Measurements from ENCODE around the gene CABYR.

Gene CABYR

DNA sequence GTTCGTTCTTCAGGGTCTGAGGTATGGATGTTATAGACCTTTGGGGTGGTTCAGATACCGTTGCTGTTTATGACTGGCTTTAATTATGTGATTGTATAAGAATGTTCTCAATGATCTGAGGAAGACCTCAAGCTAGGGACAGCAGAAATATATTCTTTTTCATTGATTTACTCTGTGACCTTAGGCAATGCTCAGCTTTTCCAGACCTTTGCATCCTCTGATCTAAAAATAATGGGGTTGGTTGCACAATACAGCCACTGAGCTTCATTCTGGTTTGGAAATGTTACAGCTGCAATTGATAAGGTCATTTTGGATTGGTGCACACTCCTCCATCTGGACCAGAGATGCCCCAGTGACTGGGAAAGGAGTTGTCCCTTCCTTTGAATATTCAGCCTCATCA, 17.2 kb upstream of the CABYR start:
- Histone ChIP-seq H3K27ac (replicated peaks) (no peak overlapping the region), H3K4me3 (replicated peaks; ENCODE audit: insufficient read depth, low read length) (no peak overlapping the region), H3K27me3 (ENCODE audit: insufficient read depth, poor library complexity, severe bottlenecking) (no peaks in the 10 kb centered on the region)
- no peak for DNase-seq (ENCODE audit: low read depth in 1 of 2, low spot score in 1 of 2)
- TF ChIP-seq POLR2AphosphoS5 (IDR thresholded peaks at IDR 0.05; ENCODE audit: low read depth): no peak
- TF ChIP-seq GABPA (IDR thresholded peaks at IDR 0.05; ENCODE audit: low read depth): no peak
- no peak for TF ChIP-seq CTCF (IDR thresholded peaks at IDR 0.05; ENCODE audit: insufficient read depth, low read length)
- no peak for TF ChIP-seq SPI1 (IDR thresholded peaks at IDR 0.05; ENCODE audit: borderline replicate concordance, low read depth)
- TF ChIP-seq, protein P1, sequence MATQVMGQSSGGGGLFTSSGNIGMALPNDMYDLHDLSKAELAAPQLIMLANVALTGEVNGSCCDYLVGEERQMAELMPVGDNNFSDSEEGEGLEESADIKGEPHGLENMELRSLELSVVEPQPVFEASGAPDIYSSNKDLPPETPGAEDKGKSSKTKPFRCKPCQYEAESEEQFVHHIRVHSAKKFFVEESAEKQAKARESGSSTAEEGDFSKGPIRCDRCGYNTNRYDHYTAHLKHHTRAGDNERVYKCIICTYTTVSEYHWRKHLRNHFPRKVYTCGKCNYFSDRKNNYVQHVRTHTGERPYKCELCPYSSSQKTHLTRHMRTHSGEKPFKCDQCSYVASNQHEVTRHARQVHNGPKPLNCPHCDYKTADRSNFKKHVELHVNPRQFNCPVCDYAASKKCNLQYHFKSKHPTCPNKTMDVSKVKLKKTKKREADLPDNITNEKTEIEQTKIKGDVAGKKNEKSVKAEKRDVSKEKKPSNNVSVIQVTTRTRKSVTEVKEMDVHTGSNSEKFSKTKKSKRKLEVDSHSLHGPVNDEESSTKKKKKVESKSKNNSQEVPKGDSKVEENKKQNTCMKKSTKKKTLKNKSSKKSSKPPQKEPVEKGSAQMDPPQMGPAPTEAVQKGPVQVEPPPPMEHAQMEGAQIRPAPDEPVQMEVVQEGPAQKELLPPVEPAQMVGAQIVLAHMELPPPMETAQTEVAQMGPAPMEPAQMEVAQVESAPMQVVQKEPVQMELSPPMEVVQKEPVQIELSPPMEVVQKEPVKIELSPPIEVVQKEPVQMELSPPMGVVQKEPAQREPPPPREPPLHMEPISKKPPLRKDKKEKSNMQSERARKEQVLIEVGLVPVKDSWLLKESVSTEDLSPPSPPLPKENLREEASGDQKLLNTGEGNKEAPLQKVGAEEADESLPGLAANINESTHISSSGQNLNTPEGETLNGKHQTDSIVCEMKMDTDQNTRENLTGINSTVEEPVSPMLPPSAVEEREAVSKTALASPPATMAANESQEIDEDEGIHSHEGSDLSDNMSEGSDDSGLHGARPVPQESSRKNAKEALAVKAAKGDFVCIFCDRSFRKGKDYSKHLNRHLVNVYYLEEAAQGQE (IDR thresholded peaks at IDR 0.05; ENCODE audit: insufficient replicate concordance, low read depth): no peak

DNA sequence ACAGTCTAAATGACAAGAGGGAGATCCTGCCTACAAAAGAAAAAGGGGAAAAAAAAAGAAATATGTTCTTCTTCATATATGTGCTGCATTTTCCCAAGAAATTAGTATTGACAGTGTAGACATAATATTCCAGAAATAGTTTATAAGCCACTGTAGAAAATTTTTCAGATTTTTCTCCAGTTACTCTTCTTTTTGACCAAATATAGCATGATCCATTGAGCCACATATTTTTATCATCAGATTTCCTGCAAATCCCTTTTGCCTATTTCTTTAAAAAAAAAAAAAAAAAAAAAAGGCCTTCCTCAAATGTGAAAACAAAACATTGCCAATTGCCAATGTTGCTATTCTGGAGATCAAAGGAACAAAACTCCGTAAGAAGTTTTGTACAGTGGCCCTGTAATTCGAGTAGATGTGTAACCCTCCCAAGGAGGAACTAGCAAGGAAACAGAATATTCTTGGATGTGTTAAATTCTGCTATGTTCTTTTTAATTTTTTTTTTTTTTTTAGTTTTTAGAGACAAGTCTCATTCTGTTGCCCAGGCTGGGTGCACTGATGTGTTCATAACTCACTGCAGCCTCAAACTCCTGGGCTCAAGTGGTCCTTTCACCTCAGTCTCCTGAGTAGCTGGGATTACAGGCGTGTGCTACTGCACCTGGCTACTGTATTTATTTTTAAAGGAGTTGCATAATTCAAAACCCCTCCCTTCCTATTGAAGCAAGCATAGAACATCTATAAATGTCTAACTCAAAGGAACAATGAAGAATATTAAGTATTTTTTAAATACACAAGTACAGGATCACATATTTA, 12.5 kb upstream of the CABYR start:
- TF ChIP-seq CTCF (IDR thresholded peaks at IDR 0.05; ENCODE audit: insufficient read depth, low read length) (no peak), POLR2AphosphoS5 (IDR thresholded peaks at IDR 0.05; ENCODE audit: low read depth) (no peak), GABPA (IDR thresholded peaks at IDR 0.05; ENCODE audit: low read depth) (no peak), SPI1 (IDR thresholded peaks at IDR 0.05; ENCODE audit: borderline replicate concordance, low read depth) (no peak)
- TF ChIP-seq, protein P1 (IDR thresholded peaks at IDR 0.05; ENCODE audit: insufficient replicate concordance, low read depth): no peak
- Histone ChIP-seq H3K27ac (replicated peaks) (no peak overlapping the region), H3K27me3 (ENCODE audit: insufficient read depth, poor library complexity, severe bottlenecking) (no peaks in the 10 kb centered on the region), H3K4me3 (replicated peaks; ENCODE audit: insufficient read depth, low read length) (no peak overlapping the region)
- DNase-seq (ENCODE audit: low read depth in 1 of 2, low spot score in 1 of 2): no peak

- DNase-seq (ENCODE audit: low read depth in 1 of 2, low spot score in 1 of 2): no peak
- TF ChIP-seq, protein P1 (IDR thresholded peaks at IDR 0.05; ENCODE audit: insufficient replicate concordance, low read depth): no peak
- TF ChIP-seq GABPA (IDR thresholded peaks at IDR 0.05; ENCODE audit: low read depth): no peak
- H3K27ac ChIP-seq (replicated peaks): no peak overlapping the region
- no peaks in the 10 kb centered on the region for H3K27me3 ChIP-seq (ENCODE audit: insufficient read depth, poor library complexity, severe bottlenecking)
- H3K4me3 ChIP-seq (replicated peaks; ENCODE audit: insufficient read depth, low read length): no peak overlapping the region
These were observed 11.1 kb upstream of the CABYR start for GRCh38 chr18:24127735-24128134.

All from HL-60 (cell line).